Sigmoid colon (tissue), 7 donors: Measurements from ENCODE around the gene EEPD1. TPM values are rescaled to one million over a fixed set of nuclear protein-coding genes. Genes with fewer than 3 reads are reported as not detected.
"Not testable (repeated sequence)": the region's sequence is repeated elsewhere in the genome, so short reads cannot be mapped to it uniquely, and the experiment has no call there.

Experiments used
- DNase-seq: peaks from one replicate; pipeline ENCODE4 v3.0.0-alpha.2; 2019
- H3K27ac ChIP-seq, 4 donors: fragments of 200-600 bp; sonication (generic); one replicate each; pipeline ENCODE4 v1.5.1; 2016 to 2019; ENCODE audit warnings: mild to moderate bottlenecking in 1 of 4
- H3K27me3 ChIP-seq, 3 donors: fragments of 200-600 bp; sonication (generic); one replicate each; pipeline ENCODE4 v1.5.1; 2019; ENCODE audit warnings: mild to moderate bottlenecking in 1 of 3
- H3K36me3 ChIP-seq, 4 donors: fragments of 200-600 bp; sonication (generic); one replicate each; pipeline ENCODE4 v1.5.1; 2016 to 2019
- H3K4me1 ChIP-seq, 4 donors: fragments of 200-600 bp; sonication (generic); one replicate each; pipeline ENCODE4 v1.5.1; 2017 to 2019
- H3K4me3 ChIP-seq, 4 donors: fragments of 200-600 bp; sonication (generic); one replicate each; pipeline ENCODE4 v1.5.1; 2017 to 2019; ENCODE audit warnings: mild to moderate bottlenecking in 2 of 4, moderate library complexity in 1 of 4
- H3K9me3 ChIP-seq, 4 donors: fragments of 200-600 bp in 3 of 4; sonication (generic) in 3 of 4; one replicate each; pipeline versions ENCODE4 v1.5.1 to v1.6.1; 2013 to 2019
- EP300 ChIP-seq, 4 donors: sonication (generic); formaldehyde crosslinking; IDR thresholded peaks; one replicate each; pipeline ENCODE4 v1.6.1; 2017; ENCODE audit warnings: antibody characterized with exemption in 4 of 4
- POLR2A ChIP-seq, 2 donors: fragments of 450-650 bp; IDR thresholded peaks; one replicate each; pipeline ENCODE4 v1.6.1; 2016; ENCODE audit warnings: antibody characterized with exemption in 2 of 2, mild to moderate bottlenecking in 2 of 2, moderate library complexity in 2 of 2
- POLR2AphosphoS5 ChIP-seq, 4 donors: sonication (generic); formaldehyde crosslinking; IDR thresholded peaks; one replicate each; pipeline ENCODE4 v1.6.1; 2017; ENCODE audit warnings: antibody characterized with exemption in 4 of 4
- WGBS, 2 donors: extraction: QIAGEN DNeasy Blood & Tissue Kit; methylation state at CpG; one replicate each; pipeline ENCODE4 v1.1.7; 2013; 5-methylcytosine and 5-hydroxymethylcytosine counted together
- intact Hi-C: fragments of 100-400 bp; cut with DNase I; formaldehyde crosslinking; loops from one replicate; pipeline ENCODE4 v1.15.1; 2023
- polyA plus RNA-seq, 3 donors: library from polyadenylated mRNA; stranded (reverse); fragments of 200-250 nt; gene quantifications; one replicate each; pipeline ENCODE4 v1.2.3, GENCODE V29; 2013
- total RNA-seq, 4 donors: library from RNA; depleted of rRNA; stranded (reverse); fragments of >200 nt; gene quantifications; one replicate each; pipeline ENCODE4 v1.1.0, GENCODE V29; 2016
- TF ChIP-seq, protein P1 (sequence below), 4 experiments: fragments of 450-650 bp in 3 of 4; fragments of 200-600 bp in 1 of 4; IDR thresholded peaks; one replicate each; pipeline ENCODE4 v1.5.1; 2016 to 2019; ENCODE audit warnings: antibody characterized with exemption in 4 of 4, mild to moderate bottlenecking in 3 of 4, moderate library complexity in 2 of 4
- donor health status: healthy with polysubstance abuse.
- donor health status: Bipolar disorder and iron deficiency.
- donor health status: healthy.

The EEPD1 gene
- total and polyA plus RNA-seq, 7 donors: 6.6 to 18.1 (median 14.3) TPM

DNA sequence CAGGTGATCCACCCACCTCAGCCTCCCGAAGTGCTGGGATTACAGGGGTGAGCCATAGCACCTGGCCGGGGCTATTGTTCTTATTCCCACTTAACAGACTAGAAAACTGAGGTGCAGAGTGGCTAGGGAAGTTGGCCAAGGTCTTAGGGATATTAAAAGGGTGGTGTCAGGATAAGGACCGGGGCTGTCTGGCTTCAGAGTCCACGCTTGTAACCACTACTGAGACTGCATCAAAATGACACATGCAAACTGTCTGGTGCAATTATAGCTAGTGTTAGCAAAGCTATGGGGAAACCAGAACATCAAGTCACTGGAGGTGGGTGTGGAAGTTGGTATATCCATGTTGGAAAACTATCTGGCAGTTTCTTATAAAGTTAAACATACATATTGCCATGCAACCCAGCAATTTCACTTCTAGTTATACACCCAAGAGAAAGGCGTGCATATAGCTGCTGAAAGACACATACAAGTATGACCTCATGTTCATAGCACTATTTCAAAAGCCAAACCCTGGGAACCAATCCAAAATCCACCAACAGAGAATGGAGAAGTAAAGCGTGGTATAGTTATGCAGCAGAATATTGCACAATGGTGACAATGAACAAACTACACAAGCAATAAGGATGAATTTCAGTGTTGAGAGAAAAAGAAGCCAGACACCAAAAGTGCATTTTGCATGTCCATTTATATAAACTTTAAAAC lies 33.9 kb upstream of the EEPD1 start:
- no peak overlapping the region for H3K27ac ChIP-seq

GRCh38 chr7:36119983-36120646 lies 32.9 kb upstream of the EEPD1 start:
- H3K36me3 ChIP-seq, H3K27ac ChIP-seq, H3K4me3 ChIP-seq, DNase-seq, H3K9me3 ChIP-seq, H3K27me3 ChIP-seq: not testable (repeated sequence)
- H3K4me1 ChIP-seq: peaks cover 0 to 47% (median 27%) of the 10 kb centered on the region in 4 donors
- WGBS, 2 donors: 79 to 88% methylated on average over 13 of the region's 13 CpGs
- intact Hi-C loops: loop anchor here (10.0 kb wide), 1 partner anchor 395 kb away; no protein-coding TSS in a partner anchor

More for the DNA sequence above, 33.9 kb upstream of the EEPD1 start:
- no peaks in the 10 kb centered on the region for H3K27me3 ChIP-seq
- intact Hi-C loops: no loop called here
- H3K4me3 ChIP-seq: no peak overlapping the region
- 14 to 68% methylated on average over 6 of the region's 6 CpGs for WGBS, 2 donors
- TF ChIP-seq POLR2AphosphoS5 (IDR thresholded peaks at IDR 0.05) (peak in 1 of 4 donors; percentile 14), EP300 (IDR thresholded peaks at IDR 0.05) (no peak)
- DNase-seq: no peak
- peaks cover 0 to 48% (median 27%) of the 10 kb centered on the region in 4 donors for H3K4me1 ChIP-seq
- H3K36me3 ChIP-seq: no peaks in the 10 kb centered on the region
- no peaks in the 10 kb centered on the region for H3K9me3 ChIP-seq

DNA sequence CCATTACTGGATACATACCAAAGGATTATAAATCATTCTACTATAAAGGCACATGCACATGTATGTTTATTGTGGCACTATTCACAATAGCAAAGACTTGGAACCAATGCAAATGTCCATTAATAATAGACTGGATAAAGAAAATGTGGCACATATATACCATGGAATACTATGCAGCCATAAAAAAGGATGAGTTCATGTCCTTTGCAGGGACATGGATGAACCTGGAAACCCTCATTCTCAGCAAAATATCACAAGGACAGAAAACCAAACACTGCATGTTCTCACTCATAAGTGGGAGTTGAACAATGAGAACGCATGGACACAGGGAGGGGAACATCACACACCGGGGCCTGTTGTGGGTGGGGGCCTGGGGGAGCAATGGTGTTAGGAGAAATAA lies 27.4 kb upstream of the EEPD1 start:
- intact Hi-C loops: loop anchor here (10.0 kb wide), 1 partner anchor 401 kb away; no protein-coding TSS in a partner anchor
- H3K4me3 ChIP-seq, H3K27me3 ChIP-seq, H3K9me3 ChIP-seq, DNase-seq, H3K36me3 ChIP-seq, H3K27ac ChIP-seq: not testable (repeated sequence)
- peaks cover 0 to 34% (median 26%) of the 10 kb centered on the region in 4 donors for H3K4me1 ChIP-seq
- 97 to 99% methylated on average over 2 of the region's 2 CpGs for WGBS, 2 donors

DNA sequence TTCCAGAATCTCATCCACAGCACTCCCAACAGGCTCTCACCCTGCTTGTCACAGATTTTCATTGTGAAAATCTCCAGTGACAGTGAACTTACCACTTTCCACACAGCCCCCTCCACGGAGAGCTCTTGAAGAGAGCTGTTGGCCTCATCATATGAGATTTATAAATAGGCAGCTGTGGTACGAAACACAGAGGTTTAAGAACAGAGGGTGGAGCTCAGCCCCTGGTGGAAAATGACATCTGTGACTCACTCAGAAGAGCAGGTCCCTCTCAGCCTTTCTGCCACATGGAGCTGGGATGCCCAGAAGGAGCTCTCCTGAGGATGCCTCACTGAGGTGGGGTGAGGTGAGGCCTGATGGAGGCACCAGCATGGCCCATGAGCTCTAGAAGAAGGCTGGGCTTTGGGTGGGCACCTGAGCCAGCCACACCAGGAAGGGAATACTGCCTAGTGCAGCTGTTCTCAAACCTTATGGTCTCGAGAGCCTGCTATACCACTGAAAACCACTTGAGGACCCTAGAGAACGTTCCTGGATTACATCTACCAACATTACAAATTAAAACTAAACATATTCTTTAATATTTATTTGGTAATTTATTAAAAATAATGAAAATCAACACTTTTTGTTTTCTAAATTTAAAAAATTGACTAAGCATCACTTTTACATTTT lies 25.8 kb upstream of the EEPD1 start:
- peak overlapping the region in 3 of 4 donors; percentile 27 to 79 (median 78) for H3K27ac ChIP-seq
- no peak for DNase-seq
- no peaks in the 10 kb centered on the region for H3K9me3 ChIP-seq
- no peaks in the 10 kb centered on the region for H3K27me3 ChIP-seq
- WGBS, 2 donors: 82 to 83% methylated on average over 4 of the region's 4 CpGs
- peaks cover 0 to 34% (median 26%) of the 10 kb centered on the region in 4 donors for H3K4me1 ChIP-seq
- H3K36me3 ChIP-seq: no peaks in the 10 kb centered on the region
- intact Hi-C loops: loop anchor here (10.0 kb wide), 1 partner anchor 402 kb away; no protein-coding TSS in a partner anchor
- TF ChIP-seq POLR2AphosphoS5 (IDR thresholded peaks at IDR 0.05): no peak
- TF ChIP-seq, protein P1, sequence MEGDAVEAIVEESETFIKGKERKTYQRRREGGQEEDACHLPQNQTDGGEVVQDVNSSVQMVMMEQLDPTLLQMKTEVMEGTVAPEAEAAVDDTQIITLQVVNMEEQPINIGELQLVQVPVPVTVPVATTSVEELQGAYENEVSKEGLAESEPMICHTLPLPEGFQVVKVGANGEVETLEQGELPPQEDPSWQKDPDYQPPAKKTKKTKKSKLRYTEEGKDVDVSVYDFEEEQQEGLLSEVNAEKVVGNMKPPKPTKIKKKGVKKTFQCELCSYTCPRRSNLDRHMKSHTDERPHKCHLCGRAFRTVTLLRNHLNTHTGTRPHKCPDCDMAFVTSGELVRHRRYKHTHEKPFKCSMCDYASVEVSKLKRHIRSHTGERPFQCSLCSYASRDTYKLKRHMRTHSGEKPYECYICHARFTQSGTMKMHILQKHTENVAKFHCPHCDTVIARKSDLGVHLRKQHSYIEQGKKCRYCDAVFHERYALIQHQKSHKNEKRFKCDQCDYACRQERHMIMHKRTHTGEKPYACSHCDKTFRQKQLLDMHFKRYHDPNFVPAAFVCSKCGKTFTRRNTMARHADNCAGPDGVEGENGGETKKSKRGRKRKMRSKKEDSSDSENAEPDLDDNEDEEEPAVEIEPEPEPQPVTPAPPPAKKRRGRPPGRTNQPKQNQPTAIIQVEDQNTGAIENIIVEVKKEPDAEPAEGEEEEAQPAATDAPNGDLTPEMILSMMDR (IDR thresholded peaks at IDR 0.05): peak in 1 of 4 experiments; percentile 28
- H3K4me3 ChIP-seq: no peak overlapping the region

DNA sequence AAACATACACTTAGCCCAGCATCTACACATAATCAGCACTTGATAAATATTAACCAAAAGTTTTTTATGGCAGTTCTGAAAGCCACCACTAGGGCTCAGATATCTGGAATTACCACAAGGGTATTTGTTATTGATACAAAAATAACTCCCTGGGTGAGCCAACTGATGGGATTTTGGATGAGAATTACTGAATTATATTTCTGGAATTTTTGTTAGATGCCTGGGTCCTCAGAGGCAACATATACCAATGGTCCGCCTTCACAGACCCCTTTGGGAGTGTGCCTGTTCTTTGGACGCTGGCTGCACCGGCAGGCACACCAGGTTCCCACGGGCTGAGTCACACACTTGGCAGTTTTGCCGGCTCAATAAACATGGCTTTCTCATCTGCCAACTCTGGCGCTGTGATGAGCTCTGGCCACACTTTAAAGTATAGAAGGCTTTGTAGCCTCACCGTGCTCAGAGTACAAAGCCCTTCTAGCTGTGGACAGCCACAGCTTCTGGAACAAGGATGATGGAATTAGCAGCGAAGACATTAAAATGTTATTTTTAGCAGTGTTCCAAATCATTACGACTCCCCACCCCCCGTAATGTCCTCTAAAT lies 24.5 kb upstream of the EEPD1 start:
- Histone ChIP-seq H3K27ac (peak overlapping the region; percentile 64 to 79 (median 74)), H3K4me3 (no peak overlapping the region), H3K9me3 (no peaks in the 10 kb centered on the region), H3K4me1 (peaks cover 0 to 34% (median 26%) of the 10 kb centered on the region in 4 donors), H3K36me3 (no peaks in the 10 kb centered on the region), H3K27me3 (no peaks in the 10 kb centered on the region)
- WGBS, 2 donors: 12 to 45% methylated on average over 10 of the region's 10 CpGs
- TF ChIP-seq EP300 (IDR thresholded peaks at IDR 0.05) (peak in 3 of 4 donors; percentile 12 to 56 (median 33)), POLR2A (IDR thresholded peaks at IDR 0.05) (no peak), POLR2AphosphoS5 (IDR thresholded peaks at IDR 0.05) (peak; percentile 58 to 81 (median 76))
- TF ChIP-seq, protein P1 (IDR thresholded peaks at IDR 0.05): peak; percentile 70 to 95 (median 84)
- intact Hi-C loops: loop anchor here (1.0 to 10.0 kb wide), 3 partner anchors 24 to 404 kb away; no protein-coding TSS in a partner anchor
- peak; percentile 95 for DNase-seq
